DMS 273 (cell line): ENCODE data around the gene NCAM1.
A peak's percentile ranks its signal among the peaks of the same experiment; 100 is the strongest.

Experiments
- DNase-seq: peaks from one replicate; lab custom pipeline; 2025; ENCODE audit not compliant: unreplicated experiment; lab: John Stamatoyannopoulos, UW

The NCAM1 gene

DNA sequence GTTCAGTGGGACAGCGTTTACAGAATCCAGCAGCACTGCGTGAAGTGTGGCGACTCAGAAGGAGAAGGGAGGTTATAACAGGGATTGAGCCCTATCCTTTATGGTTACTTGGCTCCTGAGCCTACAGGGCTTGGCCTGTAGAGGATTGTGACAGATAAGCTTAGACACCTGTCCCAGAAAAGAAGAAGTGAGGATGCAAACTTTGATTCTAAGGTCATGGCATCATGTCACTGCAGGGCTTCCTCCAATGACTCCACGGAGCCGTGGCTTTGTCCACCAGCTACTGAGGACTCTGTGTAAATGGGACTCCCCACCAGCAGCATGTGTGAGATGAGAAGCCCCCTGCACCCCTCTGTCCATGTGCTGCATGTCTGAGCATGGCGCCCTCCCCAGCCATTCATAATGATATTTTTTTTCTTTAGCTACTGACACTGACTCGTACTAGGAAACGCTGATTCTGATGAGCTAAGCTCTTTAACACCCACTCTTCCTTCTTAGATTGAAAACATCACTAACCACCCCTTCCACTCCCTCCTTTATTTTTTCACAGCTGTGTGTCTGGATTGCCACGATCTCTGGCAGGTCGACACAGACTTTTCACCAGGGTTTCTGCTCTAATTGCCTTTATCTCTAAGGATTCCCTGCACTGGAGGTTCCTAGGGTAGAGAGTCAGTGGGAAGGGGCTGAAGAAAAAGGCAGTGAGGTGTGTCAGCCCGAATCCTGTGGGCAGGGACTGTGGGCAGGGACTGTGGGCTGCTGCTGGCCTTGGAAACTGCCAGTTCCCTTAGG is 287.7 kb downstream of the NCAM1 start:
- no peak for DNase-seq

GRCh38 chr11:113249491-113249763 is 288.2 kb downstream of the NCAM1 start:
- peak; percentile 20 for DNase-seq

GRCh38 chr11:113249786-113250185 is 288.6 kb downstream of the NCAM1 start:
- no peak for DNase-seq

- DNase-seq: no peak
Observed at GRCh38 chr11:113251281-113251680, 290.1 kb downstream of the NCAM1 start.

DNA sequence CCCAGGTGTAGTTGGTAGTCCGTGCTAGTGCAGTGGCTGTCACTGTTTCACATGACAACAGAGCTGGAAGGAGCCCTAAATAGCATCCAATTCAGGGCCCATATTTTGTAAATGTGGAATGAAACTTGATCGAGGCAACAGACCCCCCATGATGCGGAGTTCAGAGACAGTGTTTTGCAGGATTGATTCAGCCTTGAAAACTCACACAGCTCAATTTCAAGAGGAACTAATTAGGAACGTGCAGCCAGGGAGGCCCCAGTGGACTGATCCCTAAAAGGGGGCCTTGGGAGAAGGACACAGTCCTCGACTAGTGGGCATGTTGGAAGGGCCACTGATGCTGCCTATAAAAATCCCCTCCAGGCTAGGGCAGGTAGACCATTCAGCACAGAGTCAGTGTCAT is 292.2 kb downstream of the NCAM1 start:
- no peak for DNase-seq

DNA sequence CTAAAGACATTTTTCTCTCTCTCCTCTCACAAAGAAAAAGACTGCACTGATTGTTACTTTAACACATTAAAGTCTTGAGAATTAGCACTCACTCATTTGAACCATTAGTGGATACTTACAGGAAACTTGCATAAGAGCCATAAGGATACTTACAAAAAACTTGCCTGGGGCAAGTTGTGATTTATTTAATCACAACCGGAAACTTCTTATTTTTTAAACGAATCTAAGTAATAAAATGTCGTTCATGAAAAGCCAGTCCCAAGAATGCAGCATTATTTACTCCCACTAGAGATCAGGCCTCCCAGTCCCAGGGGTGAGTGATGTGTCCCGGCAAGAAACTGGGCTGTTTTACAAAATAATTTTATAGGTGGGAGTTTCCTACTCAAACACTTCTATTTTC is 293.9 kb downstream of the NCAM1 start:
- no peak for DNase-seq

- no peak for DNase-seq
Observed at GRCh38 chr11:113255741-113256140, 294.5 kb downstream of the NCAM1 start.

DNA sequence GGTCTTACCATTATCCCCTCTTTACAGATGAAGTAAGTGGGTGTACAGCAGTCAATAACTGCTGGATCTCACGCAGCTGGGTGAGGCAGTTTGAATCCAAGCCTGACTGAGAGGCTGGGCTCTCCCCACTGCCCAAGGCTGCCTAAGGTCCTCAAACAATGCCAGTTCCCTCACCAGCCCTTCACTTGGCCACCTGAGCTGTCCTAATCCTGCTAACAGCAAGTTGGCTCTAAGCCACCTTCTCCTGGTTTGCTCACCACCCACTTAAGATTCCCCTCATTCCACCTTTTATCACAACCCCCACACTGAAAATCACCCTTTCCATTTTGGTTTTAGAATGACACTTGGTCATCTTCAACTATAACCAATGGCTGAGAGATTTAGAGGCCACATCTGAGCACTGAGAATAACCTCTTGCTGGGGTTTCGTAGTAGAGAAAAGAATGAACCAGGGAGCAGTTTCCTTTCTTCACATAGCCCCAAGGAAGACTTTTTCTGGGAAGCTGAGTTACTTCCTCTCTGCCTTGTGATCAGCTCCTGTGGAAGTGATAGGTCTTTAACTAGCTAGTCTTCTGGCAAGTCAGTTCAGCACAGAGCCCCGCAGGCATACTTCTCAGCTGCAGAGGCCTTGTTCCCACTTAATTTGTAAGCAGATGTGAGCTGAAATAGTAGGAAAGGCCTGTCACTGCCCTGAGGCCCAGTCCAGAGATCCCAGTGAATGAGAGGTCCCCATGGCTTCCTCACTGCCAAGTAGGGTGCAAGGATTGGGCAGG is 295.4 kb downstream of the NCAM1 start:
- no peak for DNase-seq

DNA sequence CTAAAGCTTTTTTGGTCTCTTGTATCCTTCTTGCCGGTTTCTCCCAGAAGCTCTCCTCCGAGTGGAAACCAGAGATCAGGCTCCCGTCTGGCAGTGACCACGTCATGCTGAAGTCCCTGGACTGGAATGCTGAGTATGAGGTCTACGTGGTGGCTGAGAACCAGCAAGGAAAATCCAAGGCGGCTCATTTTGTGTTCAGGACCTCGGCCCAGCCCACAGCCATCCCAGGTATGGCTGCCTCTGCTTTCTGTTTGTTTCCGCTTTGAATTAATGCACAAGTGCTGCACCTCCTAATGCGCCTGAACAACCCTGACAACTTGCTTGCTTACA is 298.8 kb downstream of the NCAM1 start:
- no peak for DNase-seq

DNA sequence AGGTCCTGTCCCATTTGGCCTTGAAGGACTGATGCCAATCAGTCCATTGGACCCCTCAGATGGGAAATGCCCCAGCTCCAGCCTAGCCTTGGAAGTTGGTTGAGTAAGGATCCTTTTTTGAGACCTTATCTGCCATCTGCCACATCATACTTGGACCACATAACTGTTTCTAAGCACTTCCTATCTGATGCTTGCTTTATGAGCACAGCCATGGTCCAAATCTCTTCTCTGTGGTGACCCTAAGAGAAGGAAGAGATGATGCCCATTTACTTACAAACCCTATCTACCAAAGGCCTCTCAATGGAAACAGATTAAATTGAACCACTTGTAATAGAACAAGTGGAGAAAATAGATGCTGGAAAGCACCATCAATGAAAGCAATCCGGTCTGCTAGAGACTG is 299.3 kb downstream of the NCAM1 start:
- no peak for DNase-seq

- no peak for DNase-seq
Observed at GRCh38 chr11:113261709-113262475, 300.7 kb downstream of the NCAM1 start.

DNA sequence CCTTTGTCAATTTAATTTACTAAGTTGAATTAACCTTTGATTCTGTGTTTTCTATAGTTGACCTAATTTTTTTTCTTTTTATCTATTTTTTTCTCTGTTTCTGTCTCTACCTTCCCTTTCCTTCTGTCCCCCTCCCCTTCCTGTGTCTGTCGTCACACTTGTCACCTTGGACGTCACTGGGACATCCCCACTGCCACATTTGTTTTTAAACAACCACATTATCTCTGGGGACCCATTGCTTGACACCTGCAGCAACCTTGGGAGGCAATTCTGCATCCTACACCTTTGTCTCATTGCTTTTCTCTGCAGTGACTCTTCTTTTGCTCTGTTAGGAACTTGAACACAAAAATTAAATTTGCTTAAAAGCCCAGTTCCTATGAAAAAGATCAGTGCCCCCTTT is 301.4 kb downstream of the NCAM1 start:
- no peak for DNase-seq

DNA sequence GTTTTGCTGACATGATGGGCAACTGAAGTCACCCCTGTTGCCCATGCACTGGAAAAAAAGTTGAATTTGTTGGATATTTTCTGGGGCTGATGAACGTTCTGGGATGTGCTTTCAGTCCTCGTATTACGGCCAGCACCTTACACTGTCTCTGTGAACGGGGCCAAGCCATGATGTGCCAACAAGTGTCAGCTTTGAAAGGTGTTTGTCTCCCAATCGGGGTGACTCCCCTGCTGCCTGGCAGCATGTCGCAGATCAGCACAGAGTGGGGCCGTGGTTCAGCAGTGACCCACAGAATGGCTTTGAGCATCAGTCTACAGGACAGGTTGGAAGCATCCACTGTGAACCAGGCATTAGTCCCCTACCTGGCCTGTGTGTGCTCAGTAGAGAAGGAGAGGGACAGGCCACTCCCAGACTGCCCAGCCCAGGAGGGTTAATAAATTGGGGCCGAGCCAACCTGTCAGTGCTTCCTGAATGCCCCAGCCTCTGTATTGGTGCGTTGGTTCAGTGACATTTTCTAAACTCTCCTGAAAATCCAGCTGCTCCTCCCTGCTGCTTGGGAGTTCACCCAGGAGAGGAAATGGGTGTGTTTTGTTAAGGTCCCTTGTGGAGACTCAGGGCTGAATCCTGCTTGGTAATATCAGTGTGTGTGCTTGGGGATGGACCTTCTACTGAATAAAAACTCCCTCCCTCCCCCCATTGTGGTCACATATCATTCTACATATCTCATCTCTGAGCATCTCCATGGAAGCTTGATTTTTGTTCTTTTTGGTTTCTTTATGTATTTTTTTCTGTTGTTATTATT is 302.4 kb downstream of the NCAM1 start:
- no peak for DNase-seq

DNA sequence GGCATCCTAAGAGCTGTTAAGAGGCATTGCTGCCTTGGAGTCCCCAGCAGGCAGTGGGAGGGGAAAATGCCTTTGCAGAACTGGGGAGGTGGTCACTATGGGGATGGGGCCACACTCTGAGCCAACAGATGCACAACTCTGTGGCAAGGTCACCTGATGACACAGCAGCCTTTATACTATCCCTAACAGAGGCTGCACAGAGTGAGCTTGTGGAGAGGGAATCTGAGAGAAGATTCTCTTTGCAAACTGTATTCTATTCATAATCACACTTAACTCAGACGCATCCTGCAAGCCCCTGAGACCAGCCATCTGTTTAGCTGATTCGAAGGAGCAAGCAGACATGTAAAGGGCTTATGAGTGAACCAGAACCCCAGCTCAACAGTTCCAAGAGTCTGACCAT is 304.1 kb downstream of the NCAM1 start:
- peak; percentile 10 for DNase-seq

- peak; percentile 67 for DNase-seq
Observed at GRCh38 chr11:113267493-113267892, 306.3 kb downstream of the NCAM1 start.

DNA sequence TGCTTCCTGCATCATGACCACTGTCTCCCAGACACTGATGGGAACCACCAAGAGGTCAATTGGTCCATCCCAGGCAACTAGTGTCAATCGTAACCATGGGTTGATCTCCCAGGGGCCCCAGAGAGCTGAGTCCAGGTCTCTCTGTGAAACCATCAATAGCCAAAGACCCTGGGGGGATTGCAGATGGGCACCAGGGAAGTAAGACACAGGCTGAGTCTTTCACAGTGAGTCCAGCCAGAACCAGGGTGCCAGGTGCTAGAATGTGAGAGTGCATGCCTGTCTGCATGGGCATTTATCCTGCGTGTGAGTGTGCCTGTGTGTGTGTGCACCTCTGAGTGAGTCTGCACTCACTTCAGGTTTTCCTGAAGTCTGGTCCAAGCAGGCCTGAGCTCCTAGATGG is 307.9 kb downstream of the NCAM1 start:
- DNase-seq: no peak

- DNase-seq: no peak
Observed at GRCh38 chr11:113269636-113270035, 308.4 kb downstream of the NCAM1 start.

- DNase-seq: no peak
Observed at GRCh38 chr11:113270080-113270479, 308.9 kb downstream of the NCAM1 start.

DNA sequence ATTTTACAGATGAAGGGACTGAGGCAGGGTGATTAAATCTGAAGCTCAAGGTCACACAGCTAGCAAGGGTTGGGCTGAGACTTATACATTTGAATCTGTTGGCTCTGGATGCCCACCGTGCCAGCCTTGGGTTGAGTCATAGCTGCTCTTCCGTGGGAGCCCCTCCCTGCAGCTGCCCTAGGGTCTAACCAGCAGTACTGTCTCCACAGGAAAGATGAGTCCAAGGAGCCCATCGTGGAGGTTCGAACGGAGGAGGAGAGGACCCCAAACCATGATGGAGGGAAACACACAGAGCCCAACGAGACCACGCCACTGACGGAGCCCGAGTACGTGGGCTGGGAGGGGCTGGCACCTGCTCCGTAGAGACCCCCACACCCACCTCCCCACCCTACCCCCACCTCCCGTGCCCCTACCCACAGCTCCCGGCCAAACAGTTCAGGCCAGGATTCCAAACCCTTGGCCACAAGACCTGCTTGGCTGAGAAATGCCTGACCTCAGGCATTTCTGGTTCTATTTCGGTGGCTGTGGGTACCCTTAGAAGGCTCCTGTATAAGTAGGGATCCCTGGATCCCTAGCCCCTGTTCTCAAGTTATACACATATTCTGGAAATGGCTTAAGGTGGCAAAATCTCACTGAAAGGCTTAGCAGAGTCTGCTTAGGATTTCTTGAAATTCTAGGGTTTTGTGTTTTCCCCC is 310.5 kb downstream of the NCAM1 start:
- DNase-seq: no peak

DNA sequence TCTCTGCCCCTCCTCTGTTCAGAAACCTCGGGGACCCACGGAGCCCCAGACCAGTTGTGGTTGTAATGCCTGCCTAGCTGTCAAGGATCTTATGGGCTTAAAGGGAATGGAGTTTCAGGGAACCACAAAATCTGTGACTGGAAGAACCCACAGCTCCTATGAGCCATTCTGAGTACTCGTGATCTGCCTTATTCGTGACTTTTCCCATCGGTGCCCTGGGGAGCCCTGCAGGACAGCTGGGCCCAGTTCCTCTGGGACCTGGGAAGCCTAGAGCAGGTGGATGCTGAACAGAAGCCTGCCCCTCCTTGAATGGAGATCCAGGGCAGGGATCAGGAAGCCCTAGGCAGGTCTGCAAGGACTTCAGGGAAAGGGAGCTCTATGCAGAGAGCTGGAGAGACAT is 311.1 kb downstream of the NCAM1 start:
- DNase-seq: no peak
